Left renal cortex interstitium (tissue), 4 donors: Measurements from ENCODE around the gene ARSA. TPM values are rescaled to one million over a fixed set of nuclear protein-coding genes. Genes with fewer than 3 reads are reported as not detected.

Experiments used
- DNase-seq, 4 donors: peaks; one replicate each; pipeline ENCODE4 v3.0.0-alpha.2; 2013; ENCODE audit warnings: low read depth in 4 of 4, low spot score in 2 of 4, missing footprints in 1 of 4
- polyA plus RNA-seq, 4 donors: library from polyadenylated mRNA; unstranded; fragments of 120-200 nt; gene quantifications; one replicate each; pipeline ENCODE4 v1.2.1, GENCODE V29; 2013; ENCODE audit not compliant: insufficient read length in 4 of 4

Gene ARSA
- polyA plus RNA-seq, 4 donors, result 10.4 to 28.9 (median 19.5) TPM

DNA sequence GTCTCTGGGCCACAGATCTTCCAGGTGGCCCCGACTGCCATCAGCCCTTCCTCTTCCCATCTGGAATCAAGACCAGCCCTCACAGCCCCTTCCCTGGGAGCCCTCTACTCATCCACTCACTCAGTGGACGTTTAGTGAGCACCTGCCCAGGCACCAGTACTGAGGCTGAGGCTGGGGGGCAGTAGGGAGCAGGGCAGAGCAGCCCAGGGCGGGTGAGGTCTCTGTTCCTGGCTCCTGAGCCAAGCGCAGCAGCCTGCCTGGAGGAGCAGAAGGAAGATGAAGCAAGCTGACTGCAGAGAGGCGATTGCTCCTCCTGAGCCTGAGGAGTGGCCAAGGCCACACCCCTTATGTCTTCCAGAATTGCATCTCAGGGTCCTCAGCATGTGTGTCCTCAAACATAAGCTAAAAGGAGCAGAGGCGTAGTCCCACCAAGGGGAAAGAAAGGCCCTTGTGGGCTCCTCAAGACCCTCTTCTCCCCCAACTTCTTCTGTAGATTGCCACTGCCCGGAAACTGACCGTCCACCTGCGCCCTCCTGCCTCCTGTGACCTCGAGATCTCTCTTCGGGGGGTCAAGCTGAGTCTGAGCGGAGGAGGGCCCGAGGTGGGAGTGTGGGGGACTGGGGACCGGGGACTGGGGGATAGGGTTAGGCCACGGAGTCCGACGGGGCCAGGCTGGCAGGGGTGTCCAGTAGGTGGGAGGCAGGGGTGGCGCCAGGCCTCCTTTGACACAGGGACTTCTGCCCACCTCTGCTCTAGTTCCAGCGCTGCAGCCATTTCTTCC, 21.6 kb downstream of the ARSA start:
- no peak for DNase-seq

DNA sequence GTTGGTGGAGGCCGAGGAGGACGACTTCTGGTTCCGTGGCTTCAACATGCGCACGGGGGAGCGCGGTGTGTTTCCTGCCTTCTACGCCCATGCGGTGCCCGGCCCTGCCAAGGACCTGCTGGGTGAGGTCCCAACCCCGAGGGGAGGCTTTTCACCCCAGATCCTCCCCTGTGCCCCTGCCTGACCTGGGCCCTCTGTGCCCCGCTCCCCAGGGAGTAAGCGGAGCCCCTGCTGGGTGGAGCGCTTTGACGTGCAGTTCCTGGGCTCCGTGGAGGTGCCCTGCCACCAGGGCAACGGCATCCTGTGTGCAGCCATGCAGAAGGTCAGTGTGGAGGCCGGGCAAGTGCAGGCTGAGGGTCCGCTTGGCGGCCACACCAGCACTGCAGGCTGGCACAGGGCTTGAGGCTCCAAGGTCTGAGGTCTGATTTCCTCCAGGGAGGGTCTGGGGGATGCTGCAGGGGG, 22.3 kb downstream of the ARSA start:
- no peak for DNase-seq

DNA sequence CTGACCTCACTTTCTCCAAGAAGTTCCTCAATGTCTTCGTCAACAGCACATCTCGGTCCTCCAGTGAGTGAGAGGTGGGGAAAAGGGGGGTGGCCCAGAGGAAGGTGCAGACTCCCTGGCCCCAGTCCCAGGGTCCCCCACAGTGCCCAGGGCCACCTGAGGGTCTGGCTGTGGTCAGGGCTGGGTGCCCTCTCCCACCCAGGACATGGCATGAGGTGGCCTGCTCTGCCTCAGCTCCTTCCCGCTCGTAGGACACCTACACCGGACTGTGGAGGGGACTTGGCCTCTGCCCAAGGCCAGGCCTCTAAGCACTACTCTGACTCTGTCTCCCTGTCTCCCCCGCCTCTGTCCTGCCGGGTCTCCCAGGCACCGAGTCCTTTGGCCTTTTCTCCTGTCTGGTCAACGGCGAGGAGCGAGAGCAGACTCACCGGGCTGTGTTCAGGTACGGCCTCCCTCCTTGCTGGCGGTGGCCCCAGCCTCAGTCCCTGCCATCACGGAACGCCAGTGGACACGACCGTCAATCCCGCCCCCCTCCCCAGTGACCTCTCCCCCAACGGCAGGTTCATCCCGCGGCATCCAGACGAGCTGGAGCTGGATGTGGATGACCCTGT, 22.8 kb downstream of the ARSA start:
- DNase-seq, result no peak

DNA sequence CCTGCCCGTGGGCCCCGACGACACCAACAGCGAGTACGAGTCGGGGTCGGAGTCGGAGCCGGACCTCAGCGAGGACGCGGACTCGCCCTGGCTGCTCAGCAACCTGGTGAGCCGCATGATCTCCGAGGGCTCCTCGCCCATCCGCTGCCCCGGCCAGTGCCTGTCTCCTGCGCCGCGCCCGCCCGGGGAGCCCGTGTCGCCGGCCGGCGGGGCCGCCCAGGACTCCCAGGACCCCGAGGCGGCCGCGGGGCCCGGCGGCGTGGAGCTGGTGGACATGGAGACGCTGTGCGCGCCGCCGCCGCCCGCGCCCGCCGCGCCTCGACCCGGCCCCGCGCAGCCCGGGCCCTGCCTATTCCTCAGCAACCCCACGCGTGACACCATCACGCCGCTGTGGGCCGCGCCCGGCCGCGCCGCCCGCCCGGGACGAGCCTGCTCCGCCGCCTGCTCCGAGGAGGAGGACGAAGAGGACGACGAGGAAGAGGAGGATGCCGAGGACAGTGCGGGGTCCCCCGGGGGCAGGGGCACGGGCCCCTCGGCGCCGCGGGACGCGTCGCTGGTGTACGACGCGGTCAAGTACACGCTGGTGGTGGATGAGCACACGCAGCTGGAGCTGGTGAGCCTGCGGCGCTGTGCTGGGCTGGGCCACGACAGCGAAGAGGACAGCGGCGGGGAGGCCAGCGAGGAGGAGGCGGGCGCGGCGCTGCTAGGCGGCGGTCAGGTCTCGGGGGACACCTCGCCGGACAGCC, 23.5 kb downstream of the ARSA start:
- DNase-seq, result no peak

DNA sequence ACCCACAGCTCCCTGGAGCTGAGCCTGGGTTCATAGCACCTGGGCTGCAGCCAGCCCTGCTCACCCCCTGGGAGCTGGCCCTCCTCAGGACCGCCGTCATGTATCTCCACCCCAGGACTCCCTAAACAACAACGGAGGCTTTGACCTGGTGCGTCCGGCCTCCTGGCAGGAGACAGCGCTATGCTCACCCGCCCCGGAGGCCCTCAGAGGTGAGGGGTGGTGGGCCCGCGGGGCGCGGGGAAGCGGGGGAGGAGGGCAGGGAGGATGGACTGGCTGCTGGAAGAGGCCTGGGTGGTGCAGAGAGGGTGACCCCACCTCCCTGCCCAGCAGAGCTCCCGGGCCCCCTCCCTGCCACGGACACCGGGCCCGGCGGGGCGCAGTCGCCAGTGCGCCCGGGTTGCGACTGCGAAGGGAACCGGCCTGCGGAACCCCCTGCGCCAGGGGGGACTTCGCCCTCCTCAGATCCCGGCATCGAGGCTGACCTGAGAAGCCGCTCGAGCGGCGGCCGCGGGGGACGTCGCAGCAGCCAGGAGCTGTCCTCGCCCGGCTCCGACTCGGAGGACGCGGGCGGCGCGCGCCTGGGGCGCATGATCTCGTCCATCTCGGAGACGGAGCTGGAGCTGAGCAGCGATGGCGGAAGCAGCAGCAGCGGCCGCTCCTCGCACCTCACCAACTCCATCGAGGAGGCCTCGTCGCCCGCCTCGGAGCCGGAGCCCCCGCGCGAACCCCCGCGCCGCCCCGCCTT, 24.3 kb downstream of the ARSA start:
- no peak for DNase-seq

DNA sequence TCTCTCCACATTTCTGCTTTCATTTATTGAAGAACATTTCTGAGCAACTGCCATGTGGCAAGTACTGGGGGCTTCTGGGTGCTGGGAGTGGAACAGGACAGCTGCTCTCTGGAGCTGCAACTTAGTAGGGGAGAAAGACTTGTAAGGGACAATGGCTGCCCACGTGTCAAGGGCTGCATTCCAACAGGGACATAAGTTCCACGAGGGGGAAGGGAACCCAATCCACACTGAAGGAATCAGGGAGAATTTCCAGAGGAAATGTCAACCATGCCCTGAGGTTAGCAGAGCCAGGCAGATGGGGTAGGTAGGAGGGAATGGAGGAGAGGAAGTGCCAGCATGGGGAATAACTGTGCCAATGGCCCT, 25.6 kb downstream of the ARSA start:
- no peak for DNase-seq

DNA sequence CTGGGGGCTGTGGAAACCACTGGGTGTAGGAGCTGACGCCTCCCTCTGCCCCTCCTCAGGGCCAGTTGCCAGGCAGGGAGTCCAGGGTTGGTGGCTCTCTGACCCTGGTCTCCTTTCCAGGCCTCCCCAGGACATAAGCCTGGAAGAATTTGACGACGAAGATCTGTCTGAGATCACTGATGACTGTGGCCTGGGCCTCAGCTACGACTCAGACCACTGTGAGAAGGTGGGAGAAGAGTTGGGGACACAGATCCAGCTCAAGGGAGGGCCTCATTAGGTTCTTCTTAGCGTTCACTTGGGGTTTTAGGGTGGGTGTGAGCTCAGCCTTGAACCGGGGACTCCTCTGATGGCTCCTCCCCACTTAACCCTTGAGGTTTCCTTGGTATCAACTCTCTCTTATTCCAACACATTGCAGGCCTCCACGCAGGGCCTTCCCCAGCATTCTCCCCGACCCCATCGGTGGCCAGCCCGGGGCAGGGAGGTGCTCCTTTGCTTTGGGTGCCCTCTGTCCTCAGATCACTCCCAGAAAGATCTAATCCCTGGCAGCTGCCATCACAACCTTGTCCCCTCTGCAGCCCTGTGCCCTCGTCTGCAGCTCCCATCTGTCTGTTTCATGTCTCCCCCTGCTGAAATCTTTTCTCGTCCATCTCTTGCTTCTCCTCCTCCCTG, 26.1 kb downstream of the ARSA start:
- no peak for DNase-seq

DNA sequence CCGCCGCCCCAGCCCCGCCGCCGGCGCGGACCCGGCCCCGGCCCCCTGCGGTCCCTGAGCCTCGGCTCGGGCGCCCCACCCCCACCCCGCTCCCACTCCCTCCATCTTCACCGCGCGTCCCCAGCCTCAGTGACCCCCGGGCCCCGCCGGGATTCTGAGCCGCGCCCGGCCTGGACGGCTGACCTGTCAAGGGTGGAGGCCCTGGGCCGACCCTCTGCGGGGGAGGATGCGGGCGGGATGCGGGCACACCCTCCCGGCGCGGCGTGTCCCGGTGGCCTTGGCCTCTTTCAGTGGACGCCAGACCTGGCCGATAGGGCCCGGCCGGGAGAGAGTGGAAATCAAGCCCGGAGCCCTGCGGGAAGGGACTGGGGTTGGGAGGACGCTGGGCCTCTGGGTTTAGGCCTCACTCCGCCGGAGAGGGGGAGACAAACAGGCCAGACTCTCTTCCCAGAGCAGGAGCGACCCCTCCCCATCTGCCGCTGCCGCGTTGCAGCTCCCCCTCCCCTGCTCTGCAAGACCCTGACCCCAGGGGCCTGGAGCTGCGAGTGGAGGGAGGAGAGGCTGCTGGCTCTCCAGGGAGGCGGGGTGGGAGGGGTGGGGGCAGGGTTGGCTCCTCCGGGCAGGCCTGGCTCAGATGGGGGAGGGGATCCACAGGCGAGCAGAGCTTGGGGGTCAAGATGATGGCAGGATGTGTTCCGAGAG, 26.8 kb downstream of the ARSA start:
- no peak for DNase-seq

DNA sequence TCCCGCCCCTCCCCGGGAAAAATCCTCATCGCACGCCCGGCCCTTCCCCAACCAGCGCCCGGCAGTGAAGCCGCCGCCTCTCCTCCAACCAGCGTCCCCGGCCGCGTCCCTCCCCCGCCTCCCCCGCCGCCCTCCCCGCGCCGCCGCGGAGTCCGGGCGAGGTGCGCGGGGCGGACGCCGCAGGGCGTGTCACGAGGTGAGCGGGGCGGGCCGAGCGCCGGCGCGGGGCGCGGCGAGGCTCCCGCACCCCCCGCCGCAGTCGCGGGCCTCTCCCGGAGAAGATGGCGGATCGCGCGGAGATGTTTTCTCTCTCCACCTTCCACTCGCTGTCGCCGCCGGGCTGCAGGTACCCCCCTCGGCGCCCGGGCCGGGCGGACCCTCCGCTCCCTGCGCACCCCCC, 27.4 kb downstream of the ARSA start, which contains the start of gene MAPK8IP2:
Gene MAPK8IP2, plus strand, starts transcription at position 256 of the 400 bp plus-strand sequence. Its CDS starts 26 bp downstream, at position 282.
- no peak for DNase-seq

DNA sequence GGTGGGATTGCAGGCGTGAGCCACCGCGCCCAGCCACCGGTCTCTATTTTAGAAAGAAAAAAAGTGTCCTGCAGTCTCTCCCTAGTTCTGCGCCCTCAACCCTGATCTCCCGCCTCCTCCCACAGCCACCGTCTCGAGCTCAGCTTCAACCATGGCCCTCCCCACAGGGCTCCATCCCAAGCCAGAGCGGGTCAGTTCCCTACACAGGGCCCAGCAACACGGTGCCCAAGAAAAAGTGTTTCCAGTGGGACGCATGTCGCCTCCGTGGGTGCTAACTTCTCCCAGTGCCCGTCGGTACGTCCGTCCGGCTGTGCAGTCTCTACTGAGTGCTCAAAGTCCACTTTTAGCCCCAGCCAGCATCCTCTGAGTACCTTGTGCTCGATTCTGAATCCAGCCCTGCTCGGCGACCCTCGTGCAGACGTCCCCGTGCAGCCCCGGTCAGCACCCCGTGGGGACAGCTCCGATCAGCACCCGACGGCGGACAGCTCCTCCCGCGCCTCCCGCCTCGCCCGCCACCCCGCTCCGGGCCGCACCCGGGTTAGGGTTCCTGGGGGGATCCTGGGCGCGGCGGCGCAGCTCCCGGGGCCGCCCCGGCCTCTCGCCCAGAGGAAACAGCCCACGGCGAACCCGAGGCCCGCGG, 28.0 kb downstream of the ARSA start:
- DNase-seq, result no peak

DNA sequence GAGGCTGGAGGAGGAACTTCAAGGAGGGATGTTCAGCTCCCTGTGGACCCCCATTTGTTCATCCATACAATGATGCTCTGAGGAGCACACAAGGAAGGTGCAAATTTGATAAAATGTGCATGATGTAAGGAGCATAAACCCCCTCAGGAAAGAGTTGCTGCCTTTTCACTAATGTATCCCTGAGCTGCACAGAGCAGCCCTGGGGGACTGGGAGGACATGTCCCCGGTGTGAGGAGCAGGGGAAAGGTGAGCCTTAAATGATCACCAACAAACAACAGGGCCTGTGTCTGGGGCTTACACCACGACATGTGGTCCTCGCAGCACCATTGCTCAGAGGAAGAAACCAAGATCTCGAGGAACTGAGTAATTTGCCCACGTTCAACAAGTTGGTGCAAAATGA, 30.9 kb downstream of the ARSA start:
- no peak for DNase-seq

DNA sequence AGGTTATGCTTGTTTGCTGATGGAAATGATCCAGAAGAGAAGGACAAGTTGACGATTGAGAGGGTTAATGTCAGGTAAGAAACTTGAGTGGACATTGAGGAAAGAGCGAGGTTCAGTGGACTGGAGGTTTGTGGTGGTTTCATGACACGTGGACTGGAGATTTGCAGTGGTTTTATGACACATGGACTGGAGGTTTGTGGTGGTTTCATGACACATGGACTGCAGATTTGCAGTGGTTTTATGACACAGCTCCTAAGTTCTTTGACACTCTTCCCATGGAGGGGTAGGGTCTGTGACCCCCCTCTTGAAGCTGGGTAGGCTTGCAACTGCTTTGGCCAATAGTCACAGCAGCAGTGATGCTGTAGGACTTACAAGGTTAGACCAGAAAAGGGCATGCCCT, 32.8 kb downstream of the ARSA start:
- DNase-seq, result no peak

DNA sequence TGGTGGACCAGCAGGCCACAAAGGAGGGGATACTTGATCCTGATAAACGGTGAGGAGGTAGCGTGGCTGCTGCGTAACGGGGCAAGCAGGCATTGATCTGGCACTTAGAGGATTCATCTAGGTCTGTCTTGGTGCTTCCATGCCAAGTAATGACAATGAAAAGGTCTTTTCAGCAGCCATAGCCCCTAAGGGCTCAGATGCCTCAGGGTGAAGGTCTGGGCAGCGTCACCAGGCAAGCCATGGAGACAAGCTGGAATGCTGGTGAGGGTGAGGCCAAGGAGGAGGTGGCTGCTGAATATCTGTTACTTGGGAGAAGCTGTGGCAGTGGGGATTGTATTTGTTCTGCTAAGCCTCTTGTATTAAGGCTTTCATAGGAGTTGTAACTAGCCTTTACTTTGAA, 40.5 kb downstream of the ARSA start:
- no peak for DNase-seq

DNA sequence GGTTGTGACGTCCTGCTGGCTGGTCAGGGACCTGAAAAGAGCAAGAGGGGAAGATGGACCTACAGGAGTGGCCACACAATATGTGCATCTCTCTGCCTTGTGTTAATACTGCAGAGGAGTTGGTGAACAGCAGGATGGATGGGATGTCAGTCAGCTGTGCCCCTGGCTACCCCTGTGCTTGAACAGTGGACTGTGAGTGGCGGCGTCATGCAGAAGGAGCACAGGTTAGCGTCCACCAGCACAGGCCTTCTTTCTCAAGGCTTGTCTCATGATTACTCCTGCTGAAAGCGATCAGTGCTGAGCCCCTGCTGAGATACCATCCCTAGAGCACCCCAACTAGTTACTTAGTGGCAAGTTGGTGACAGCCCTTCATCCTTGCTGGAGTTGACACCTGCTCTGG, 41.5 kb downstream of the ARSA start:
- DNase-seq, result no peak

DNA sequence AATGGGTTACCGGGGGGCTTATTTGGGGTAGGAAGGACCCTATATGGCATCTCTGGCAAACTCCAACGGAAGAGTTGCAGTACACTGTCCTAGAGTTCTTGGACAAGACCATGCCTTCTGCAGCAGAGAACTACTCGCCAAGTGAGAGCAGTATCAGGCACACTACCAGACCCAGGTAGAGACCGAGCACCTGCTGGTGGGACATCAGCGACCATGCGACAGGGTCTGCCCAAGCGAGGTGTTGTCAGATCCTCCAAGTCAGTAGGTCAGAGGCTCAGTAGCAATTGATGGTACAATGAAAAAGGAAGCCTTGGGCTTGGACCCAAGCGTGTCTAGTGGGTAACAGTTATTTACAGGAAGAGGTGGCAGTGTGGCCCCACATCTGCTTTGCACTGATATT, 42.2 kb downstream of the ARSA start:
- no peak for DNase-seq

DNA sequence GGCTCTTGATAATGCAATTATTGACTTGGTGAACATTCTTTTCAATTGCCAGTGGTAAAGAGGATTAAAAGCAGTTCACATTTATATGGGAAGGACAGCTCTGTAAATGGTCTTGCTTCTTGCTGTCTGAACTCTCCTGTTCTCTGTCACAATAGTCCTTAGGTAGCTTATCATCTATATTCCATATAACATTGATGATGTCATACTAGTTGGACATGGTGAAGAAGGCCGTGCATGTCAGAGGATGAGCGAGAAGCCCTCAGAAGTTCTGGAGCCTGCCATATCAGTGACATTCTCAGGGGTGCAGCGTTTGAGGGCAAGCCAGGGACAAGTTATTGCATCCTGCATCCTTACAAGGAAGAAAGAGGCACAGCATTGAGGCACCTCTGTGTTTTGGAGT, 42.7 kb downstream of the ARSA start:
- DNase-seq, result no peak

DNA sequence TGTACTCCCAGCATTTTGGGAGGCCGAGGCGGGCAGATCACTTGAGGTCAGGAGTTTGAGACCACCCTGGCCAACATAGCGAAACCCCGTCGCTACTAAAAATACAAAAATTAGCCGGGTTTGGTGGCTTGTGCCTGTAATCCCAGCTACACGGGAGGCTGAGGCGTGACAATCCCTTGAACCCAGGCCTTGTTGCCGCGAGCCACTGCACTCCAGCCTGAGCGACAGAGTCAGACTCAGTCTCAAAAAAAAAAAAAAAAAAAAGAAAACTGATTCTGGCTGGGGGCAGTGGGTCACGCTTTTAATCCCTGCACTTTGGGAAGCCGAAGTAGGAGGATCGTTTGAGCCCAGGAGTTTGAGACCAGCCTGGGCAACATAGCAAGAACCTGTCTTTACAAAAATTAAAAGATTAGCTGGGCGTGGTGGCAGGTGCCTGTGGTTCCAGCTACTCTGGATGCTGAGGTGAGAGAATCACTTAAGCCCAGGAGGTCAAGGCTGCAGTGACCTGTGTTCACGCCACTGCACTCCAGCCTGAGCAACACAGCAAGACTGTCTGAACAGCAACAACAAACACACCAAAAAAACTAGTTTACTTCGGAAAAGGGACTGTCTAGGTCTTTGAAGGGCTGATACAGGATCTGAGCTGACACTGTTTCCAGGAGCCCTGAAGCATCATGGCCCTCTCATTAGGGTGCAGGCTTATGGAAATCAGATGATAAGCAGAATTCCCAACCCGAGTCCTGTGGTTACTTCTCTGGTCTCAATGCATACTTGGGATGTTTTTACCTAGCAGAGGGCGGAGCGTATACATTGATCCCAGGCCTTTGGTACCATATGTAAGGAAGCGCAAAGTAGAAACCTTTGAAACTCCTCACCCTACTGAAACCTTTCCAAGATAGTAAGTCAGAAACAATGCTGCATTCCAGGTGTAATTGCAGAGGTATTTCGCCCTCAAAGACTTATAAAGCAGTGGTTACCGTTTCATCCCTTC, 43.6 kb downstream of the ARSA start:
- DNase-seq, result no peak

DNA sequence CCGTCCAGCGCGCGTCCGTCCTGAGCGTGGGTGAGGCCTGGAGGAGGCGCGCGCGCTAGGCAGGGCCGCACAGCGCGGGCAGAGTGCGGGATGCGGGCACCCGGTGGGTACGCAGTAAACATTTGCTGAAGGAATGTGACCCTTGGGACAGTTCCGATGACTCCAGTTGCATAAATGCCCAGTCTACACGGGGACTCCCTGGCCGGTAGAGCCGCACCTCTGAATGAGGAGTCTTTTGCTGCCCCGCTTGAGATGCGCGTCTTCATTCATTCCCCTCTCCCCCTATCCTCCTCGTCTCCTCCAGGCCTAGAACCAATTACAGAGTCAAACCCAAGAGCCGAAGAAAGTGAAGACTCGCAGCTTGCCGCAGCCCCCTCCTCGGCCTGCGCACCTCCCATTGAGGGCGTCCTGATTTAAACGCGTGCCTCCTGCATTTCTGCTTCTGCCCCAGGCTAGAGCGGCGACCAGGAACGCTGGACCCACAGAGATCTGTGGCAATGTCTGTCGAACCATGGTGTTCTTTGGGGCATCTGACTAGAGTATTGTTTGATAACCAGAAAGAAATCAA, 44.6 kb downstream of the ARSA start:
- DNase-seq, result no peak
